ENCODE measurements around the gene PLOD1.

The PLOD1 gene

GRCh38 chr1:11981378-11982009 is 47.0 kb downstream of the PLOD1 start:
- no peaks in the 10 kb centered on the region for H3K27me3 ChIP-seq (ENCODE audit: insufficient read depth, low read length, poor library complexity)
- peak overlapping the region; percentile 88 for H3K4me2 ChIP-seq (ENCODE audit: insufficient read depth, low read length)
- H4K20me1 ChIP-seq (ENCODE audit: insufficient read depth, low read length) = peaks cover 23% of the 10 kb centered on the region
- no peak for DNase-seq
- H3K79me2 ChIP-seq (ENCODE audit: insufficient read depth, low read length) = peaks cover 60% of the 10 kb centered on the region
- H3K9ac ChIP-seq (ENCODE audit: low read depth, low read length) = peak overlapping the region; percentile 83
- H3K4me3 ChIP-seq (ENCODE audit: low read depth in 1 of 2, low read length in 2 of 2) = peak overlapping the region in 1 of 2 experiments; percentile 96; a peak in 3 of 4 replicates
- H3K9me3 ChIP-seq (ENCODE audit: insufficient read depth, low read length, severe bottlenecking) = no peaks in the 10 kb centered on the region
- ATAC-seq (ENCODE audit: insufficient read depth, low read depth) = no peak
- no peak overlapping the region for H3K27ac ChIP-seq (ENCODE audit: low read length)
- peaks cover 45% of the 10 kb centered on the region for H3K36me3 ChIP-seq (ENCODE audit: insufficient read depth, low read length)
- TF ChIP-seq CTCF (IDR thresholded peaks at IDR 0.05; ENCODE audit: borderline replicate concordance, extremely low read depth, low read length, poor library complexity, severe bottlenecking) (no peak), EZH2 (IDR thresholded peaks at IDR 0.05; ENCODE audit: borderline replicate concordance, low read depth, low read length, severe bottlenecking) (no peak)
- no peak overlapping the region for H2AFZ ChIP-seq (ENCODE audit: low read depth, low read length)
- H3K4me1 ChIP-seq (ENCODE audit: insufficient read depth, low read length) = peaks cover 44% of the 10 kb centered on the region

- TF ChIP-seq CTCF (IDR thresholded peaks at IDR 0.05; ENCODE audit: borderline replicate concordance, extremely low read depth, low read length, poor library complexity, severe bottlenecking) = peak; percentile 12
- TF ChIP-seq EZH2 (IDR thresholded peaks at IDR 0.05; ENCODE audit: borderline replicate concordance, low read depth, low read length, severe bottlenecking) = no peak
- Histone ChIP-seq H3K9ac (ENCODE audit: low read depth, low read length) (no peak overlapping the region), H4K20me1 (ENCODE audit: insufficient read depth, low read length) (peaks cover 23% of the 10 kb centered on the region), H3K79me2 (ENCODE audit: insufficient read depth, low read length) (peaks cover 65% of the 10 kb centered on the region), H2AFZ (ENCODE audit: low read depth, low read length) (no peak overlapping the region), H3K27ac (ENCODE audit: low read length) (no peak overlapping the region), H3K4me3 (ENCODE audit: low read depth in 1 of 2, low read length in 2 of 2) (no peak overlapping the region), H3K27me3 (ENCODE audit: insufficient read depth, low read length, poor library complexity) (no peaks in the 10 kb centered on the region), H3K4me1 (ENCODE audit: insufficient read depth, low read length) (peaks cover 44% of the 10 kb centered on the region), H3K9me3 (ENCODE audit: insufficient read depth, low read length, severe bottlenecking) (no peaks in the 10 kb centered on the region), H3K4me2 (ENCODE audit: insufficient read depth, low read length) (peak overlapping the region; percentile 88; the same call in 1 of the 2 replicates), H3K36me3 (ENCODE audit: insufficient read depth, low read length) (peaks cover 50% of the 10 kb centered on the region)
- ATAC-seq (ENCODE audit: insufficient read depth, low read depth) (no peak), DNase-seq (no peak)
Measured at GRCh38 chr1:11982010-11982392, 47.5 kb downstream of the PLOD1 start.

- H3K9ac ChIP-seq (ENCODE audit: low read depth, low read length) = no peak overlapping the region
- H3K4me3 ChIP-seq (ENCODE audit: low read depth in 1 of 2, low read length in 2 of 2) = no peak overlapping the region
- H3K4me1 ChIP-seq (ENCODE audit: insufficient read depth, low read length) = peaks cover 41% of the 10 kb centered on the region
- no peaks in the 10 kb centered on the region for H3K9me3 ChIP-seq (ENCODE audit: insufficient read depth, low read length, severe bottlenecking)
- no peak overlapping the region for H2AFZ ChIP-seq (ENCODE audit: low read depth, low read length)
- H4K20me1 ChIP-seq (ENCODE audit: insufficient read depth, low read length) = peaks cover 31% of the 10 kb centered on the region
- H3K27me3 ChIP-seq (ENCODE audit: insufficient read depth, low read length, poor library complexity) = no peaks in the 10 kb centered on the region
- H3K4me2 ChIP-seq (ENCODE audit: insufficient read depth, low read length) = no peak overlapping the region
- TF ChIP-seq CTCF (IDR thresholded peaks at IDR 0.05; ENCODE audit: borderline replicate concordance, extremely low read depth, low read length, poor library complexity, severe bottlenecking) = no peak
- no peak for TF ChIP-seq EZH2 (IDR thresholded peaks at IDR 0.05; ENCODE audit: borderline replicate concordance, low read depth, low read length, severe bottlenecking)
- no peak for DNase-seq
- H3K36me3 ChIP-seq (ENCODE audit: insufficient read depth, low read length) = peaks cover 60% of the 10 kb centered on the region
- no peak overlapping the region for H3K27ac ChIP-seq (ENCODE audit: low read length)
- no peak for ATAC-seq (ENCODE audit: insufficient read depth, low read depth)
- peaks cover 82% of the 10 kb centered on the region for H3K79me2 ChIP-seq (ENCODE audit: insufficient read depth, low read length)
Measured at GRCh38 chr1:11984121-11984520, 49.6 kb downstream of the PLOD1 start.

All from DND-41 (cell line).